NCI-H2107 (cell line): ENCODE results near the gene ZNF598.

Source experiments
- DNase-seq: peaks from one replicate; lab custom pipeline; 2025; lab: John Stamatoyannopoulos, UW

Gene ZNF598

GRCh38 chr16:2009791-2010510 lies at the start of gene ZNF598:
ZNF598 (minus strand) TSS chr16:2009821.
- peak; percentile 59 for DNase-seq

GRCh38 chr16:2058872-2059271 lies 49.3 kb upstream of the ZNF598 start:
- DNase-seq, result no peak

DNA sequence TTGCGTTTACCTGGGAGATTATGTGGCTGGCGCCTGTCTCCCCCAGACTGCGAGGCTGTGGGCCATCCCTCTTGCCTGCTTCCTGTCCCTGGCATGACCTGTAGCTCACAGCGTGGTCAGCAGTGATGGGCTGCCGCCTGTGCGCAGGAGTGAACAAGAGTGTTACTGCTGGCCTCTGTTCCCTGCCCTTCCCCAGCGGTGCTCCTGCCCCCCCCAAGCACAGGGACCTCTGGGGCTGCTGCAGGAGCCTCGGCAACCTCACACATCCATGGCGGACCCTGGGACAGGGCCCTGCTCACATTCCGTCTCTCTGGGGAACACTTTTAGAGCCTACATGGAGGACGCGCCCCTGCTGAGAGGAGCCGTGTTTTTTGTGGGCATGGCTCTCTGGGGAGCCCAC lies 48.8 kb upstream of the ZNF598 start:
- DNase-seq, result peak; percentile 53

GRCh38 chr16:2057438-2057837 lies 47.8 kb upstream of the ZNF598 start:
- no peak for DNase-seq

- DNase-seq, result no peak
Measured at GRCh38 chr16:2056681-2057407, 47.2 kb upstream of the ZNF598 start.

- no peak for DNase-seq
Measured at GRCh38 chr16:2056077-2056476, 46.5 kb upstream of the ZNF598 start.

GRCh38 chr16:2054543-2055245 lies 45.1 kb upstream of the ZNF598 start:
- peak; percentile 94 for DNase-seq

- no peak for DNase-seq
Measured at GRCh38 chr16:2053897-2054296, 44.3 kb upstream of the ZNF598 start.

DNA sequence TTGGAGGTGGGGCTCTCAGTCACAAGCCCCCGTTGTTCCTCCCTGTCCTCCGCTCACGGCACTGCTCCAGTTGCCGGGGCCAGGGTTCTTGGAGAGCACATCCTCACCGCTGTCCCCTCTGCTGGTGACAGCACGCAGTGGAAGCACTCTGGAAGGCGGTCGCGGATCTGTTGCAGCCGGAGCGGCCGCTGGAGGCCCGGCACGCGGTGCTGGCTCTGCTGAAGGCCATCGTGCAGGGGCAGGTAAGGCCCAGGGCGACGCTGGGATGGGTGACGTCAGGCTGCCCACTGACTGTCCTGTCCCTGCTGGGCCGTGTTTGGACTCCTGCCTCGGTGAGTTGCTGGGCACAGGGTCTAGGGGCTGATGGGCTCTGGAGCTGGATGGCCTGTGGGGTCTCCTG lies 43.6 kb upstream of the ZNF598 start:
- no peak for DNase-seq

DNA sequence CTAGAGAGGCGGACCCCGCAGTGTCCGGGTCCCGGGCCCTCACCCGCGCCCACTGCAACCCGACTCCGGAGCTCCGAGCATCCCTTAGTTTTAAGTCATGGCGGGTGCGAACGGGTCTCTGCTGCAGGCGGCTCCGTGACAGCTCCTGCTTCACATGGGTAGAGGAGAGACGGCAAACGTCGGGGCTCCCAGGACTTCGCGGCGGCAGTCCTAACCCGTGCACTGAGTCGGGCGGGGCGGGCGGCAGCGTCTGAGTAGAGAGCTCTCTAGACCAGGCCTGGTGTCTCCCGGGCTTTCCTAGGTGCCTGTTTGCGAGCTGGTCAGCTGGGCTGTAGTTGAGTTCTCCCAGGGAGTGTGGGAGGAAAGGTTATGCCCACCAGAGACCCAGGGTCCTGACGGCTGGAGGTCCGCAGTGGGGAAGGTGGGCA lies 38.5 kb upstream of the ZNF598 start:
- DNase-seq, result no peak

DNA sequence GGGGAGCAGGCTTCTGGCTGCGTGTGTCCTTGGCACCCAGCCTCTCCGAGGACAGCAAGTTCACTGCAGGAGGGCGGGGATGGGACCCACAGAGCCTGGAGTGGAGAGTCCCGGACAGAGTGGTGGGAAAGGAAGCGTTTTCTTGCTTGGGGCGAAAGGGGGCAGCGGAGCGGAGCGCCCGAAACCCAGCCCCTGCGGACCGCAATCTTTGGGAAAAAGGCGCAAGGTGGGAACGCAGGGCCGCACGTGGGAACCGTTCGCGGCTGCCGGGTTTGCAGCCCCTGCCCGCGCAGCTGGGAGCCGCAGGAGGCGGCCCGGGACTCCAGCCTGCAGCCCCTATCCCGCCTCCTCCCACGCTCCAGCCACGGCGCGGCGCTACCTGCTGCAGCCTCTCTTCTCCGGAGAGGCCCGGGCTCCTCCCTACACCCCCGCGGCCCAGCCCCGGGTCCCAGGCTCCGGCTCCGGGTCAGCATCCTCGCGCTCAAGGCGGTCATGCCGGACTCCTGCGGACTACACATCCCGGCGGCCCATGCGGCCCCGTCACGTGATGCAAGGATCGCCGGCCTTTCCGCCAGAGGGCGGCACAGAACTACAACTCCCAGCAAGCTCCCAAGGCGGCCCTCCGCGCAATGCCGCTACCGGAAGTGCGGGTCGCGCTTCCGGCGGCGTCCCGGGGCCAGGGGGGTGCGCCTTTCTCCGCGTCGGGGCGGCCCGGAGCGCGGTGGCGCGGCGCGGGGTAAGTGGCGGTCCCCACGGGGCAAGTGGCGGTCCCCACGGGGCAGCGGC lies 37.9 kb upstream of the ZNF598 start, which contains the start of the genes NTHL1 and TSC2:
TSS of gene NTHL1 (minus strand) at position 505 of the 786 bp plus-strand sequence. CDS start at position 494, 11 bp downstream.
TSS of gene TSC2 (plus strand) at position 656 of the 786 bp plus-strand sequence. CDS start 631 bp downstream, outside the sequence.
- peak; percentile 88 for DNase-seq

DNA sequence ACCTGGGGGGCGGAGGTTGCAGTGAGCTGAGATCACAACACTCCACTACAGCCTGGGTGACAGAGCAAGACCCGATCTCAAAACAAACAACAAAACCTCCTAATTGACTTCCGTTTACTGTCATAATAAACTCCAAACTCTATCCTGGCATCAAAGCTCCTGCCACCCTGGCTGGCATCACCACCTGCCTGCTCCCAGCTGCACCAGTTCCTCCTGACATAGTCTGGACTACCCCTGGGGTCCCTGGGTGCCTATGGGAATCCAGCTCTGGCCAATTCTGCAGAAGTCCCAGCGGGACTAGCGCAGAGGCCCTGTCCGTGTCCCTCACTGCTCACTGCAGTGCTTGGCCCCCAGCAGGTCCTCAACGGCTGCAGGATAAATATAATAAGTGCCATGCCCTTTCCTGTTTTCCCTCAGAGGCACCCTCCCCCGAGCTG lies 37.3 kb upstream of the ZNF598 start:
- no peak for DNase-seq

DNA sequence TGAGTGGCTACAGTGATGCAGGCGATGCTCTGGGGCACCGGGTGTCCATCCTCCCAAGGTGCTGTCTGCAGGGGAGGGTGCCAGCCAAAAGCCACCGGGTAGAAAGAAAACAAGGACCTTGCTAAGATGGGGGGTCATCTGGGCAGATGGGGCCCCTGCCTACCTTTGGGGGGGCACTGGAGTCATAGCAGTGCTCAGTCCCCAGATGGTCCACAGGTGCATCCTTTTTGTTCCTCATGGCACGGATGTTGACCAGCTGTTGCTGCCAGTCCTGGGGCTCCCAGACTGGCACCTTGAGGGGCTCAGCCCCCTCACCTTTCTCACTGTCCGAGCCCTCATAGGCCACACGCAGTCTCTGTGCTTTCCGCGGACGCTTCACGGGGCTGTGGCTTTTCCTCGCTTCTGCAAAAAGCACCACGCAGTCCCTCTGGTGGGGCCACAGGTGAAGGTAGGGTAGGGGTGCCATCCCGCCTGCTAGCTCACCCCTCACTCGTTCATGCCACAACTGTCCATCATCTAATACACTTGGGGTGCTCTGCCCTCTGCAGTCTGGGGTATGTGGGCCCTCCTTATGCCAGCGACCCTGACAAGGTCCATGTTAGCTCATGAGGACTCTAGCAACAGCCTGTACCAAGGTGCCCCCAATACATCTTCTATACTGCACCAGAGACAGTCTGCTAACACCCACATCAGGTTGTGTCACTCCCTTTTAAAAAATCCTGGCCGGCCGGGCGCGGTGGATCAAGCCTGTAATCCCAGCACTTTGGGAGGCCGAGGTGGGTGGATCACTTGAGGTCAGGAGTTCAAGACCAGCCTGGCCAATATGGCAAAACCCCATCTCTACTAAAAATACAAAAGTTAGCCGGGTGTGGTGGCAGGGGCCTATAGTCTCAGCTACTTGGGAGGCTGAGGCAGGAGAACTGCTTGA lies 36.6 kb upstream of the ZNF598 start:
- DNase-seq, result no peak

GRCh38 chr16:2044541-2044940 lies 34.9 kb upstream of the ZNF598 start:
- DNase-seq, result no peak

DNA sequence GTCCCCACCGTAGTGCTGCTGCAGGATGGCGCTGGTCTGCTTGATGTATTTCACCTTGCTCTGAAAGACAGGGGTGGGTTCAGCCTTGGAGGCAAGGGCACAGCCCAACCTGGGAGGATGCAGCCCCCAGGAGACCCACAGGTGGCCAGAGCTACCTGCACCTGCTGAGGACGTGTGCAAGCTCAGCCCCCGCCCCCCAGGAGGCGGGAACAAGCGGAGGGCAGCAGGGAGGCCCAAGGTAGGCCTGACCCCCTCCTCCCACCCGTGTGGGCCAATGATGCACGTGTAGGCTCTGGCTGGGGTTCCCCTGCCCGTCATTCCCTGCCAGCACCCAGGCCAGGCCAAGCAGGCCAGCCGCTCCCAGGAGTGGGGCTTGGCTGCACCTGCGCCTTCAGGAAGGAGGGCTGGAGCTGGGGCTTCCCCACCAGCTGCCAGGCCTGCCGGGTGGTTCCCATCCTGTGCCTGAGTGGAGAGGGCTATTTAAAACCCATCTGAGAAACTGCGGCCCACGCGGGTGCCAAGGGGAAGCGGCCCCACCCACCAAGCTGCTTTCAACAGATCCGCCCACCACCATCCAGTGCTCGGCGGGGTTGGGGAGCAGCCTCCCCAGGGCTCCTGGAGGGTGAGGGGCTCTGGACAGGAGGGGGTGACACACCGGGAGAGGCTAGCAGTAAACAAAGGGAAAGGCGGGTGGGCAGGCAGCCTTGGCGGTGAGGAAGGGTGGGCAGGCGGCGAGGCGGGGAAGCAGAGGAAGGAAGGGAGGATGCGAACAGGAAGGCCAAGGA lies 34.2 kb upstream of the ZNF598 start:
- peak; percentile 82 for DNase-seq

DNA sequence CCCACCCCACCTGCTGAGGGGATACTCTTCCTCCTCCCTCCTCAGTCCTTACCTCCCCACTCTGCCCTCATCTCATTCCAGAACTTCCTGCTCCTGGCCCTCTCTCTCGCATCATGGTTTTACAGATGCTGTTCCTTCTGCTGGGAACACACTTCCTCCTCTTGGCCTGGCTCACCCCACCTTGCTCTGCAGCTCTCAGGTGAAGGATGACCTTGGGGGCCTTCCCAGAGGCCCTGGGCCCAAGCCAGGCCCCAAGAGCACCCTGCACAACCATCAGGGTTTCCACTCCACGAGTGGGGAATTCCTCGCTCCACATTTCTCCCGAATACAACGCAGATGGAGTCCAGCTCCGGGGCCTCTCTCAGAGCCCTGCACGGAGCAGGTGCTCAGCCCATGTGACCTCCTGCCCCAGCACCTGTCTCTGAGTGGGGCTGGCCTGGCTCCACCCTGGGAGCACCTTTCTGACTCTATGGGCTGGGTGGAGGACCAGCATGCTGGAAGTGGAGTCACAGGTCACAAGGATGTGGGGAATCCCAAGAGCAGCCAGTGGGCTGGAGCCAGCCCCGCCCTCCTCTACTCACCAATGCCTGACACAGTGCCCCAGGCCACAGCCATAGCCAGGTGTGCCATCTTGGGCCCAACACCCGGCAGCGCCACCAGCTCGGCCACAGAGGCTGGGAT lies 33.5 kb upstream of the ZNF598 start:
- no peak for DNase-seq

DNA sequence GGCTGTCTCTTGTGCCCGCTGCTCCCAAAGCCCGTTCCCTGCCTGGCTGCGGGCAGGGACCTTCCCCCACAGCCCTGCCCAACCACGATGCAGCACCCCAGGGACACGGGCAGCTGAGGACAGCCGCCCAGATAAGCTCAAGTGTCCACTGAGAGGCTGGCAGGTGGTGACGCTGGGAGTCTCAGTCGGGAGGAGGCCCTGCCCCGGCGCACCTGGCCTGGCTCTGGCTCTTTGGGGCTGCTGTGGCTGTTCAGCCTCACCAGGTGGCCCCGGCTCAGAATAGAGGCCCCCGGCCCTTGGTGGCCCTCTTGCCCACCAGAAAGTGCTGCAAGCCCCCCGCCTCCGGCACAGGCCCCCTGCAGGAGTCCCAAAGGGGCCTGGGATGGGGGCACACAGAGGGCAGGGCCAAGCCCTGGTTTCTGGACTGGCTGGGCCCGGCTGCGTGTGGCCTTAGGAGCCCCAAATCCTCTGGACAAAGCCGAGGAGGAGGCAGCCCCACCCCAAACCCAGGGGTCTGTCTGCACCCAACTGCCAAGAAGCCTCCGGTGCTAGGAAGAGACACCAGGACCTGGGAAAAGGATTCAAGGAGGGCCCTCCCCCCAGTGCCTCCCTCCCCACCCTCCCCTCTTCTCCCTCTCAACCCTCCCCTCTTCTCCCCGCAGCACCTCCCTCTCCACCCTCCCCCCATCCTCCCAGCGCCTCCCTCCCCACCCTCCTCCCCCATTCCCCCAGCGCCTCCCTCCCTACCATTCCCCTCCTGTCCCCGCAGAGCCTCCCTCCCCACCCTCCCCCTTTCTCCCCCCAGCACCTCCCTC lies 32.8 kb upstream of the ZNF598 start:
- peak; percentile 94 for DNase-seq

- DNase-seq, result no peak
Measured at GRCh38 chr16:2040787-2041522, 31.3 kb upstream of the ZNF598 start.
